NCI-H510A treated with DMSO at 0.1 percent for 48 hours (cell line): Measurements from ENCODE around the gene SPATA2L.

ENCODE experiments used
- DNase-seq: peaks from one replicate; lab custom pipeline; 2025; lab: John Stamatoyannopoulos, UW

The SPATA2L gene

DNA sequence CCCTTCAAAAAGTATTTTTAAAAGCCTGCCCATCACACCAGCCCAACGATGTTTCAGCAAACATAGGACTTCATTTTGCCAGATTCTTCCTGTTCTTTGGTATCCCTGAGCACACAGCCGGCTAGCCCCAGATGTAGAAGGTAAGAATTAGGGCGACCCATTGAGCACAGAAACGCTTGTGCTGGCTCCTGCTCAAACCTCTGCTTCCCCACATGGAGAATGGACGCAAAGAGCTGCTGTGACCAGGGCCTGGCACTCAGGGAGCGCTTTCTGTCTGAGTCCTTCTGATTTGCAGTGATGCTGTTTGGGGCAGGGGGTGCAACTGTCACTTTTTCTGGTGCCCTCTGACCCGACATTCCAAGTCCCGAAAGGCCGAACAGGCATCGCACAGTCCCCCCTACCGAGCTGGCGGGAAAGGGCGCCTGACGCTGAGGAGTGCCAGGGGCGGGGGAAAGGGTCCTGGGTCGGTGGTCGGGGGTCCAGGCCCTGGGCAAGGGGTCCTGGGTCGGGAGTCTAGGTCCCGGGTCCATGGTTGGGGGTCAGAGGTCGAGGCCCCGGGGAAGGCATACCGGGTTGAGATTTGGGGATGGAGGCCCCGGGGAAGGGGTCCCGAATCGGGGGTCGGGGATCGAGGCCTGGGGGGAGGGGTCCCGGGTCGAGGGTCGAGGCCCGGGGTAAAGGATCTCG lies 44.9 kb downstream of the SPATA2L start:
- no peak for DNase-seq

DNA sequence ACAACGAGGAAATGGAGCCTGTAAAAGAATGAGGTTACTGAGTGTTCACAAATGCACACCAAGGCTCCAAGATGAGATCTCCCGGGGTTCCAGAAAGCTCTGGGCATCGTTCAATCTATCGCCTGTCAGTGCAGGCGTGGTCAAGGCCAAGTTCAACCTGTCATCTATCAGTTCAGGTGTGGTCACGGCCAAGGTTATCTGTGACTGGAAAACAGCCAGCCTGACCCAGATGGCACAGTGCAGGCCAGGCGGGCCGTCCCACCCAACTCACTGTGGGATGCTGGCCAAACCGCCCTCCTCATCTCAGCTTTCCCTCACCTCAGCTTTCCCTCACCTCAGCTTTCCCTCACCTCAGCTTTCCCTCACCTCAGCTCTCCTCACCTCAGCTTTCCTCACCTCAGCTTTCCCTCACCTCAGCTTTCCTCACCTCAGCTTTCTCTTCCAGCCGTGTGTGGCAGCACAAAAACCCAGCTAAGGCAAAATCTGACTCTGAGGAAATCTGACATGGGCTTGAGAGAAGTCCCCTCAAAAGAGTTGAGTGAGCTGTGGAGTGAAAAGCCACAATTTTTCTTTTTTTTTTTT lies 46.4 kb downstream of the SPATA2L start:
- DNase-seq = no peak

DNA sequence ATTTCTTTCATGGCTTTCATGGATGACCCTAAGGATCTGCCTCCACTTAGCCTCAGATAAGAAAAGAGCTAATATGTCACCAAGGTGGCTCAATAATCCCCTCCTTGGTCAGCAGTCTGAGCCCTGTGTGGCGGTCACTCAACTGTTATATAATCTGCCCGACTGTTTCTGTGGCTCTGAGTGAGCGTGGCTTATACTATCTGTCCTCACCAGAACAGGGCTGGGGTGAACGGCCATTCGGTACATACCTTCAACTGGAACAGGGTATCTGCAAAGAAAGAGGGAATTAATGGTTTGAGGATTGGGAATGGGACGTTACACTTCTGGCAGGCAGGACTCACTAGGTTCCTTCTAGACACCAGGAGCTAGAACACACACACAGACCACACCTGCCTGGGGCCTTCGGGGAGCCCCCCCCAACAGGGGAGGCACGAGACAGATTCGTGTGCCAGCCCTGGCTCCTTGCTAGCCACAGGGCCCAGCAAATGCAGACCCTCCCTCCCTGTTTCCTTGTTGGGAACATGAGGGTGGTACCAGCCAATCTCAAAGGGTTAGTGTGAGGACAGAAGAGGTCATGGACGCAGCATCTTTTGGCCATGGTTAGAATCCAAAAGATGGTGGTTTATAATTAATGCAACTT lies 47.7 kb downstream of the SPATA2L start:
- no peak for DNase-seq

DNA sequence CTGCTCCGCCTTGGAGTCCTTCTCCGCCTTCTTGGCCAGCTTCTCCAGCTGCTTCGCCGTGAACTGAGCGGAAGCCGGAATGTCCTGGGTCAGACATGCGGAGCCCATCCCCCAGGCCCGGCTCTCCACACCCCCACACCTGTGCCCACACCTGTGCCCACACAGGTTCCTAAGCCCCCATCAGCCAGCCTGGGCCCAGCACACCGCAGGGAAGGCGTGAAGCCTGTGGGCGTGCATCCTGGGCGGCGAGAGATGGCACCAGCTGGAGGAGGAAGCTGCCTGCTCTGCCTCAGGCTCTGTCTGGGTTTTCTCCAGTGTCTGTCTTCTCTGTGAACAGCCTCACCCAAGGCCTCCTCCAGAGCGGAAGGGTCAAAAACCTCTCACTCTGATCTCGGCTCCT lies 49.9 kb downstream of the SPATA2L start:
- no peak for DNase-seq

DNA sequence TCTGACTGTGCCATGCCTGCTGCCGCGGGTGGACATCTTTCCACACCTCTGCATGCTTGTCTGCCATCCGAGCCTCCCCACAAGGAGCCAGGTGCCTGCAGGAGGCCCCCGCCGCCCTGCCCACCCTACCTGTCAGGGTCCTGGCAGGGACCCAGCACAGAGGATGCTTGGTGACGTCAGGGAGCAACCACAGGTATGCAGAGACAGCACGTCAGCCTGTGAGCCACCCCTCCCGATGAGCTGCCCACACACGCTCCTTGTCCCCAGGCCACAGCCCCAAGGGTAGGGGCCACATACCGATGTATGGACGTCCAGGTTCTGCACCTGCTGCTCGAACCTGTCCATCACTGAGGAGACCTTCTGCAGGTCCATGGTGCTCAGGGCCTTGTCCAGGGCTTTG lies 54.6 kb downstream of the SPATA2L start:
- DNase-seq = no peak
